ENCODE results near the gene HOXD8. TPM values are rescaled to one million over a fixed set of nuclear protein-coding genes. Genes with fewer than 3 reads are reported as not detected.

The HOXD8 gene
- total and polyA plus RNA-seq, 2 donors (not counting 1 experiment from before 2014, with no cell fraction given), result not detected

- Histone ChIP-seq H4K20me1 (ENCODE audit: control insufficient read depth, extremely low read depth, insufficient read depth, low read length) (no peaks in the 10 kb centered on the region), H3K9ac (ENCODE audit: insufficient read depth, low read length) (no peak overlapping the region), H3K4me2 (ENCODE audit: extremely low read depth, insufficient read depth, low read length) (no peak overlapping the region), H3K36me3 (ENCODE audit: control insufficient read depth, insufficient read depth, low read length) (no peaks in the 10 kb centered on the region), H3K79me2 (ENCODE audit: control insufficient read depth, insufficient read depth, low read length) (no peaks in the 10 kb centered on the region), H3K9me3 (ENCODE audit: control insufficient read depth, insufficient read depth, low read depth, low read length) (no peaks in the 10 kb centered on the region), H3K4me1 (ENCODE audit: control insufficient read depth, extremely low read depth, insufficient read depth, low read length) (no peaks in the 10 kb centered on the region), H3K27me3 (ENCODE audit: control insufficient read depth, insufficient read depth, low read length) (peaks cover 68% of the 10 kb centered on the region), H3K27ac (ENCODE audit: insufficient read depth, low read length) (no peak overlapping the region), H3K4me3 (replicated peaks in 1 of 4; ENCODE audit: control extremely low read depth in 1 of 4, insufficient read depth in 1 of 4, low read depth in 3 of 4, low read length in 4 of 4) (no peak overlapping the region), H2AFZ (ENCODE audit: low read length) (no peak overlapping the region)
- DNase-seq (ENCODE audit: low read depth in 2 of 2), result no peak
- TF ChIP-seq CTCF (conservative IDR thresholded peaks at IDR 0.05 in 1 of 2, IDR thresholded peaks at IDR 0.05 in 1 of 2; ENCODE audit: low read depth in 1 of 2, low read length in 2 of 2) (no peak), EZH2 (IDR thresholded peaks at IDR 0.05; ENCODE audit: low read length, missing control alignments) (peak; percentile 73)
Measured at GRCh38 chr2:176147800-176148496, 18.4 kb downstream of the HOXD8 start.

- Histone ChIP-seq H3K79me2 (ENCODE audit: control insufficient read depth, insufficient read depth, low read length) (no peaks in the 10 kb centered on the region), H3K9me3 (ENCODE audit: control insufficient read depth, insufficient read depth, low read depth, low read length) (no peaks in the 10 kb centered on the region), H3K27me3 (ENCODE audit: control insufficient read depth, insufficient read depth, low read length) (peaks cover 74% of the 10 kb centered on the region), H3K9ac (ENCODE audit: insufficient read depth, low read length) (no peak overlapping the region), H4K20me1 (ENCODE audit: control insufficient read depth, extremely low read depth, insufficient read depth, low read length) (no peaks in the 10 kb centered on the region), H3K4me1 (ENCODE audit: control insufficient read depth, extremely low read depth, insufficient read depth, low read length) (no peaks in the 10 kb centered on the region), H3K4me3 (replicated peaks in 1 of 4; ENCODE audit: control extremely low read depth in 1 of 4, insufficient read depth in 1 of 4, low read depth in 3 of 4, low read length in 4 of 4) (no peak overlapping the region), H3K36me3 (ENCODE audit: control insufficient read depth, insufficient read depth, low read length) (no peaks in the 10 kb centered on the region), H2AFZ (ENCODE audit: low read length) (no peak overlapping the region), H3K27ac (ENCODE audit: insufficient read depth, low read length) (no peak overlapping the region), H3K4me2 (ENCODE audit: extremely low read depth, insufficient read depth, low read length) (no peak overlapping the region)
- no peak for DNase-seq (ENCODE audit: low read depth in 2 of 2)
- TF ChIP-seq CTCF (conservative IDR thresholded peaks at IDR 0.05 in 1 of 2, IDR thresholded peaks at IDR 0.05 in 1 of 2; ENCODE audit: low read depth in 1 of 2, low read length in 2 of 2) (no peak), EZH2 (IDR thresholded peaks at IDR 0.05; ENCODE audit: low read length, missing control alignments) (no peak)
Measured at GRCh38 chr2:176148751-176149421, 19.4 kb downstream of the HOXD8 start.

GRCh38 chr2:176149481-176149938 is 20.0 kb downstream of the HOXD8 start:
- no peaks in the 10 kb centered on the region for H3K79me2 ChIP-seq (ENCODE audit: control insufficient read depth, insufficient read depth, low read length)
- no peak overlapping the region for H3K9ac ChIP-seq (ENCODE audit: insufficient read depth, low read length)
- peaks cover 71% of the 10 kb centered on the region for H3K27me3 ChIP-seq (ENCODE audit: control insufficient read depth, insufficient read depth, low read length)
- H3K4me1 ChIP-seq (ENCODE audit: control insufficient read depth, extremely low read depth, insufficient read depth, low read length), result no peaks in the 10 kb centered on the region
- no peak overlapping the region for H2AFZ ChIP-seq (ENCODE audit: low read length)
- no peaks in the 10 kb centered on the region for H3K9me3 ChIP-seq (ENCODE audit: control insufficient read depth, insufficient read depth, low read depth, low read length)
- H3K27ac ChIP-seq (ENCODE audit: insufficient read depth, low read length), result no peak overlapping the region
- peak; percentile 35 for TF ChIP-seq EZH2 (IDR thresholded peaks at IDR 0.05; ENCODE audit: low read length, missing control alignments)
- no peak for TF ChIP-seq CTCF (conservative IDR thresholded peaks at IDR 0.05 in 1 of 2, IDR thresholded peaks at IDR 0.05 in 1 of 2; ENCODE audit: low read depth in 1 of 2, low read length in 2 of 2)
- no peak overlapping the region for H3K4me2 ChIP-seq (ENCODE audit: extremely low read depth, insufficient read depth, low read length)
- H3K36me3 ChIP-seq (ENCODE audit: control insufficient read depth, insufficient read depth, low read length), result no peaks in the 10 kb centered on the region
- no peaks in the 10 kb centered on the region for H4K20me1 ChIP-seq (ENCODE audit: control insufficient read depth, extremely low read depth, insufficient read depth, low read length)
- no peak overlapping the region for H3K4me3 ChIP-seq (replicated peaks in 1 of 4; ENCODE audit: control extremely low read depth in 1 of 4, insufficient read depth in 1 of 4, low read depth in 3 of 4, low read length in 4 of 4)
- DNase-seq (ENCODE audit: low read depth in 2 of 2), result no peak
